Mucosa of descending colon (tissue), 3 donors: ENCODE measurements around the gene COL23A1. TPM values are rescaled to one million over a fixed set of nuclear protein-coding genes. Genes with fewer than 3 reads are reported as not detected.

Source experiments
- ATAC-seq: fragments of 200-7000 bp; cut with Tn5 transposase; one replicate; pipeline ENCODE4 v1.9.1; 2020; ENCODE audit warnings: mild to moderate bottlenecking, moderate library complexity
- DNase-seq, 3 donors: peaks; one replicate each; pipeline ENCODE4 v3.0.0-alpha.2; 2020
- H3K36me3 ChIP-seq: fragments of 200-600 bp; one replicate; pipeline ENCODE4 v1.8.0; 2021; ENCODE audit warnings: low read depth, mild to moderate bottlenecking
- H3K4me1 ChIP-seq: fragments of 200-600 bp; one replicate; pipeline ENCODE4 v1.8.0; 2021; ENCODE audit warnings: low read depth, mild to moderate bottlenecking
- H3K4me3 ChIP-seq: fragments of 200-600 bp; one replicate; pipeline ENCODE4 v1.8.0; 2021; ENCODE audit warnings: mild to moderate bottlenecking
- H3K9me3 ChIP-seq: fragments of 200-600 bp; one replicate; pipeline ENCODE4 v1.8.0; 2021; ENCODE audit warnings: mild to moderate bottlenecking
- CTCF ChIP-seq: fragments of 200-600 bp; IDR thresholded peaks from one replicate; pipeline ENCODE4 v1.8.0; 2022; ENCODE audit warnings: antibody characterized with exemption, mild to moderate bottlenecking
- intact Hi-C, 2 donors: fragments of 100-400 bp; cut with DNase I in 1 of 2; cut with micrococcal nuclease in 1 of 2; formaldehyde crosslinking; loops; one replicate each; pipeline versions ENCODE4 v1.11.0 to v1.11.1; 2022; cut with DNase I, micrococcal nuclease
- total RNA-seq, 3 donors: library from RNA; stranded (reverse); fragmentation: NEBNext Ultra II Directional in 2 of 3; extraction: Animal tissue kit (Norgen Biotek cat#: 25700) in 2 of 3; gene quantifications; one replicate each; pipeline versions ENCODE4 v1.2.1 to v1.2.4, GENCODE V29; 2021 to 2023
- donor health status: DM: no; HTN: no; CAD: no; lungs with moderate emphysema.
- donor health status: DM: no; HTN: no; CAD: no.
- donor health status: DM: no; HTN: yes; CAD: no.

COL23A1 gene
- total RNA-seq, 3 donors from 2014 or later: 0.17 to 2.7 (median 0.43) TPM

GRCh38 chr5:178380086-178380485 is 210.1 kb downstream of the COL23A1 start:
- no peaks in the 10 kb centered on the region for H3K36me3 ChIP-seq
- DNase-seq (no peak), ATAC-seq (no peak)
- TF ChIP-seq CTCF: no peak
- no peaks in the 10 kb centered on the region for H3K9me3 ChIP-seq
- no peaks in the 10 kb centered on the region for H3K4me1 ChIP-seq
- no peak overlapping the region for H3K4me3 ChIP-seq
- intact Hi-C loops: no loop called here

GRCh38 chr5:178378527-178379484 is 211.4 kb downstream of the COL23A1 start:
- intact Hi-C loops: no loop called here
- Histone ChIP-seq H3K4me1 (no peaks in the 10 kb centered on the region), H3K36me3 (no peaks in the 10 kb centered on the region), H3K4me3 (no peak overlapping the region), H3K9me3 (no peaks in the 10 kb centered on the region)
- no peak for TF ChIP-seq CTCF
- ATAC-seq: no peak
- no peak for DNase-seq

- DNase-seq: peak in 1 of 3 donors; percentile 36
- intact Hi-C loops: no loop called here
- Histone ChIP-seq H3K4me1 (no peaks in the 10 kb centered on the region), H3K36me3 (no peaks in the 10 kb centered on the region), H3K9me3 (no peaks in the 10 kb centered on the region), H3K4me3 (no peak overlapping the region)
- TF ChIP-seq CTCF: no peak
- ATAC-seq: no peak
These were observed 212.5 kb downstream of the COL23A1 start for GRCh38 chr5:178377583-178378270.

- no peaks in the 10 kb centered on the region for H3K36me3 ChIP-seq
- H3K4me1 ChIP-seq: no peaks in the 10 kb centered on the region
- no peak for TF ChIP-seq CTCF
- H3K9me3 ChIP-seq: no peaks in the 10 kb centered on the region
- ATAC-seq (no peak), DNase-seq (no peak)
- no peak overlapping the region for H3K4me3 ChIP-seq
- intact Hi-C loops: no loop called here
These were observed 213.1 kb downstream of the COL23A1 start for GRCh38 chr5:178376921-178377582.

GRCh38 chr5:178375348-178375747 is 214.8 kb downstream of the COL23A1 start:
- intact Hi-C loops: no loop called here
- no peaks in the 10 kb centered on the region for H3K9me3 ChIP-seq
- TF ChIP-seq CTCF: no peak
- H3K36me3 ChIP-seq: no peaks in the 10 kb centered on the region
- no peak overlapping the region for H3K4me3 ChIP-seq
- DNase-seq (peak in 1 of 3 donors; percentile 12), ATAC-seq (no peak)
- no peaks in the 10 kb centered on the region for H3K4me1 ChIP-seq
